HG02623 (cell line): ENCODE results near the gene QPCTL.
"Not testable (repeated sequence)": the region's sequence is repeated elsewhere in the genome, so short reads cannot be mapped to it uniquely, and the experiment has no call there.

ENCODE experiments used
- ATAC-seq: cut with Tn5 transposase; IDR thresholded peaks from one replicate; pipeline ENCODE4 v1.9.1; 2021; ENCODE audit warnings: moderate library complexity; ENCODE audit not compliant: unreplicated experiment

QPCTL gene

GRCh38 chr19:45674946-45675345, 17.5 kb upstream of the QPCTL start:
- no peak for ATAC-seq

DNA sequence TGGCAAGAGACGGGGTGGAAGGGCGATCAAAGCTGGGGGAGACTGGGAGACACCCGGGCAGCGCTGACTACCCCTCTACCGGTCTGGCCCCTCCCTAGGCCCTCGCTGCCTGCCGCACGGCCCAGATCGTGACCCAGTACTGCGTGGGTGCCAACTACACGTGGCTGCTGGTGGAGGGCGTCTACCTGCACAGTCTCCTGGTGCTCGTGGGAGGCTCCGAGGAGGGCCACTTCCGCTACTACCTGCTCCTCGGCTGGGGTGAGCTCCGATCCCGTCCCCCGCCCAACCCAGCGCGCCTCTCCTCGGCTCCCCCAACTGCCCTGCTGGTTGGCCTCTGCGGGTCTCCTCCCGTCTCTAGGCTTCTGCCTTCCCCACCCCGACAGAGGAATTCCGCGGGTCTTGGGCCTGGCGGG, 15.6 kb upstream of the QPCTL start:
- ATAC-seq, result no peak

- no peak for ATAC-seq
Measured at GRCh38 chr19:45677351-45678230, 14.9 kb upstream of the QPCTL start.

- ATAC-seq, result peak; percentile 54
Measured at GRCh38 chr19:45681391-45682015, 11.0 kb upstream of the QPCTL start.

DNA sequence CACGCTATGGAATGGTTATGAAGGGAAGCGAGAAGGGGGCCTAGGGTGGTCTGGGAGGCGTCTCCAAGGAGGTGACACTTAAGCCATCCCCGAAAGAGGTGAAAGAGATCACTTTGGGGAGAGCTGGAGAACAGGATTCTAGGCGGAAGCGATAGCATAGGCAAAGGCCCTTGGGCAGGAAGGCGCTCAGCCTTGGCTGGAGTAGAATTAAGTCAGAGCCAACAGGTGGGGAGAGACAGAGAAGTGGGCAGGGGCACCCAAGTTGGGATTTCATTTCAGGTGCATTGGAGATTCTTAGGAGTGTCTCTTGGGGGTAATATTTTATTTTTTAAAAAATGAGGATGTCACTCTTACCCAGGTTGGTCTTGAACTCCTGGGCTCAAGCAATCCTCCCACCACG, 10.3 kb upstream of the QPCTL start:
- no peak for ATAC-seq

GRCh38 chr19:45682908-45683307, 9.6 kb upstream of the QPCTL start:
- ATAC-seq, result no peak

GRCh38 chr19:45685045-45685444, 7.4 kb upstream of the QPCTL start:
- ATAC-seq, result not testable (repeated sequence)

- no peak for ATAC-seq
Measured at GRCh38 chr19:45687599-45687998, 4.9 kb upstream of the QPCTL start.

DNA sequence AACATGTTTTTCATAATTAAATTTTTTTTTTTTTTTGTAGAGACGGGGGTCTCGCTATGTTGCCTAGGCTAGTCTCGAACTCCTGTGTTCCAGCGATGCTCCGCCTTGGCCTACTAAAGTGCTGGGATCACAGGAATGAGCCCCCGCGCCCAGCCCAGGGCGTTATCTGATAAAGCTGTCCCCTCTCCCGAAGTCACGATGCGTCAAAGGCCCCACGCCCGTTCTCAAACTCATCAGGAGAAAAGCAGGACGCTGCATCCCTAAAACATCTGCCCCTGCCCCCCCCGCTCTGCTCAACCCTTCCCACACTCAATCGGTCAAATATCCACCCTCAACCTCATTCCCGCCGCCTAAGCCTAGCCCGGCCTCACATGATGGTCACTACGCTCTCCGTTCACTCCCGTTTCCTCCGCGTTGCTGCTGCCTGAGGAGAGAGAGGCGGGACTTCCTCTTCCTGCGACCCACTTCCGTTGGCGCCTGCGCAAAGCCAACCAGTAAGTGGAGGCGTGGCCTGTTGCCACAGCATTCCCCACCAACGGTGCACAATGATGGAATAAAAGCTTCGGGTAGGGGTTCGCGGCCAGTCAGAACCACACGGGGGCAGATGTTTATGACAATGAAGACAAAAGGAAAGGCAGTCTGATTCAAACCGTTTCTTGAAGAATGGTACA, 815 bp upstream of the QPCTL start, which contains the start of gene SNRPD2:
TSS of gene SNRPD2 (minus strand) at position 438 of the 671 bp plus-strand sequence. CDS start at position 373, 65 bp downstream.
- peak; percentile 49 for ATAC-seq

- ATAC-seq, result no peak
Measured at GRCh38 chr19:45693106-45693788, 781 bp downstream of the QPCTL start.

GRCh38 chr19:45701676-45702075, 9.2 kb downstream of the QPCTL start:
- ATAC-seq, result no peak

DNA sequence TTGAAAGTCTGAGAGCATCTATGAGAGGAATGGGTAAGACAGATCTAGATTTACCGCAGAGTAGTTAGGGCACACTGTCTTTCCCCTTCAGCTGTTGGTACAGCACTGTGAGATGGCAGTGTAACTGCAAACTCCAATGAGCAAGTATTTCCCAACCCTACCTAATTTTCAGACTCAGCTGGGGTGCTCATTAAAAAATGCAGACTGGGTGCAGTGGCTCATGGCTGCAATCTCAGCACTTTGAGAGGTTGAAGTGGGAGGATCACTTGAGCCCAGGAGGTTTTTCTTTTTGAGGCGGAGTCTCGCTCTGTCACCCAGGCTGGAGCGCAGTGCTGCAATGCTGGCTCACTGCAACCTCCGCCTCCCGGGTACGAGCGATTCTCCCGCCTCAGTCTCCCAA, 12.6 kb downstream of the QPCTL start:
- no peak for ATAC-seq

DNA sequence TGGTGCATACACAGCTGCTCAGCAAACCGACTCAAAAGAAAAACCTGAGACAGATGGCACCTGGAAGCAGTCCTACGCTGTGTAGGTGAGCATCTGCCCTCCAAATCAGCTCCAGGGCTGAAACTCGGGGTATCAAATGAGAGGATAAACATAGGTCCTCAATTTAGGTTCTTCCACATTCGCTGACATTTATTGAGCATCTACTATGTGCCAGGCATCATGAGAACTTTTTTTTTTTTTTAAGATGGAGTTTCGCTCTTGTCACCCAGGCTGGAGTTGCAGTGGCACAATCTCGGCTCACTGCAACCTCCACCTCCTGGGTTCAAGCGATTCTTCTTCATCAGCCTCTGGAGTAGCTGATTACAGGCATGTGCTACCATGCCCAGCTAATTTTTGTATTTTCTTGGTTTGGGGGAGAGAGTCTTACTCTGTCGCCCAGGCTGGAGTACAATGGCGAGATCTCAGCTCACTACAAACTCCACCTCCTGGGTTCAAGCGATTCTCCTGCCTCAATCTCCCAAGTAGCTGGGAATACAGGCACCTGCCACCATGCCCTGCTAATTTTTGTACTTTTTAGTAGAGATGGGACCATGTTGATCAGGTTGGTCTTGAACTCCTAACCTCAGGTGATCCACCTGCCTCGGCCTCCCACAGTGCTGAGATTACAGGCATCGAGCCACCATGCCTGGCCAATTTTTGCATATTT, 13.4 kb downstream of the QPCTL start:
- ATAC-seq, result no peak

GRCh38 chr19:45710356-45711130, 18.1 kb downstream of the QPCTL start:
- no peak for ATAC-seq

GRCh38 chr19:45711851-45712698, 19.6 kb downstream of the QPCTL start:
- ATAC-seq, result no peak

DNA sequence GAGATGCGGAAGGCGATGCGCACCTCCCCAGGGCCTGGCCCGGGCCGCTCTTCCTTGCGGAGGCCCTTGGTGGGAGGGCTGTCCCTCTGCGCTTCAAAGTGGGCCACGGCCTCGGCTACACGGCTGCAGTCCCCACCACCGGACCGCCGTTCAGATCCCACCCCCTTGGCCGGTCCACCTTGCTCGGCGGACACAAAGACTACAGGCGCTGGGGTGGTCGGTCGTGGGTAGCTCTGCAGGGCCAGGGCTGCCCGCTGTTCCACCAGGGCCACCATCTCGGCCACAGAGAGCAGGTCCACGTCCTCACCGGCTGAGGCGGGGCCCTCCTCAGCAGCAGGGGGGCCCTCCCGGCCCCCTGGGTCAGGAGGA, 20.2 kb downstream of the QPCTL start:
- no peak for ATAC-seq

GRCh38 chr19:45713141-45713540, 20.7 kb downstream of the QPCTL start:
- ATAC-seq, result no peak

GRCh38 chr19:45715139-45715538, 22.7 kb downstream of the QPCTL start:
- no peak for ATAC-seq
